CD4-positive, alpha-beta T cell treated with Interleukin-17A for 4 hours (primary cell): Measurements from ENCODE around the gene AP5S1.

Experiments used
- DNase-seq: peaks from one replicate; pipeline ENCODE4 v3.0.0-alpha.2; 2020; ENCODE audit warnings: mixed read lengths

Gene AP5S1

GRCh38 chr20:3794701-3795420, 25.5 kb upstream of the AP5S1 start:
- no peak for DNase-seq

DNA sequence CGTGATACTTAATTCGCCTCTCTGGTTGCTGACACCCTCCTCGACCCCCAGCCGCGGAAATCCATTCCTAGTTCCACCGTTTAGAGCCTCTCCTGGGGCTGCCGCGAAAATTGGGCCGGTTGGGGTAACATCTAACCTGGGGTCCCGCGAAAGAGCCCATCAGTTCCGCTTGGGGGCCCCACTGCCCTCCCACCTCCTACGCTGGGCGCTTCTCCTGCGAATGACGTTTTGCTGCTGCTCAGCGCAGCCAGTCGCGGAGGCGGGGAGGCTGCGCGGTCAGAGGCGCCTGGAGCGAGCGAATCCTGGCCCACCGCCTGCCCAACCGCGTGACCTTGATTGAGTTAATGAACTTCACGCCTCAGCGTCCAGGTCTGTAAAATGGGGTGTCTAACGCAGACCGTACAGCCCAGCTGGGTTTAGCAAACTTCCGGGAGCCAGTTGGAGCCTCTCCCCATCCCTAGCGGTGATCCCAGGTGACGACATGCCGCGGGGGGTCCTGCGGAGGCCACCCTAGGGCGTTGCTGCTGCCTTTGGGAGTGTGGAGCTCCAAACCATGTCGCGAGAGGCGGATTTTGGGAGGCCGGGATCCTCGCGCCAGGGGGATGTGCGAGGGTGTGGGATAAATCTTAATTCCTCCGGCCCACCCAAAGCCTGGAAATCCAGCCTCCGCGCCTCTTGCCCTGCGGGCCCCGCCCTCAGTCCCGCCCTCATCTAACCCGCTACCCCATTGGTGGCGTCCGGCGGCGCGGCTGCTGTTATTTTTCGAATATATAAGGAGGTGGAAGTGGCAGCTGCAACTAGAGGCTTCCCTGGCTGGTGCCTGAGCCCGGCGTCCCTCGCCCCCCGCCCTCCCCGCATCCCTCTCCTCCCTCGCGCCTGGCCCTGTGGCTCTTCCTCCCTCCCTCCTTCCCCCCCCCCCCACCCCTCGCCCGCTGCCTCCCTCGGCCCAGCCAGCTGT, 24.6 kb upstream of the AP5S1 start, which contains the start of gene CDC25B:
TSS of gene CDC25B (plus strand) at position 800 of the 958 bp plus-strand sequence. CDS start 222 bp downstream, outside the sequence.
- peak; percentile 95 for DNase-seq

- no peak for DNase-seq
These were observed 23.7 kb upstream of the AP5S1 start for GRCh38 chr20:3796477-3797225.

GRCh38 chr20:3797226-3797545, 23.2 kb upstream of the AP5S1 start:
- DNase-seq = no peak

DNA sequence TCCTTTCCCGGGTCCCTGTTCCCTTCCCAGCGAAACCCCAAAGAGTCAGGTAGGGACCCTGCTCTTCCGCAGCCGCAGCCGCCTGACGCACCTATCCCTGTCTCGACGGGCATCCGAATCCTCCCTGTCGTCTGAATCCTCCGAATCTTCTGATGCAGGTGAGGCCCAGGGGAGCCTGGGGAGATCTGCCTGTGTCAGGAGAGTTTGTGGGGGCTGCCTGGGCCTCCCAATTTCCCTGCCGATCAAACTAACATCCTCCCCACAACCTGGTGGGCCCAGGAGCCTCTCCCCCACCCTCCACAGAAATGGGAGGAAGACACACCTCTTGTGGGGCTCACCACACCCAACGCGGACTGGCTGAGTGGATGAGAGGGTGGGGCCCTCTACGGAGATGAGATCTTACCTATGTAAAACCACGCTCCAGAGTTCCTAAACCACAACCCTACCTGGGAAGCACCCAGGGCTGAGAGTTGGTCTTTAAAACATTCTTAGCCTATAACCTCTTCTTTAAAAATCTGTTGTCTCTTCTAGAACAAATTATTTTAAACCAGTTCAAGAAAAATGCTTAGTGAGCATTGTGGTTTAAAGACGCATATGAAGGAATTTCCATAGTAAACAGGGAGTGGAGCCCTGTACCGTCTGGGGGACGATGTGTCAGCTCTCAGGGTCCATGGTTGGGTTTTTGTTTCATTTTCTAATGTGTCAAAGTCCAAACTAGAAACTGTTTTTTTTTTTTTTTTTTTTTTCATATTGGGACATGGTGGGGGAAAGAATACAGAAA, 22.6 kb upstream of the AP5S1 start:
- peak; percentile 77 for DNase-seq

DNA sequence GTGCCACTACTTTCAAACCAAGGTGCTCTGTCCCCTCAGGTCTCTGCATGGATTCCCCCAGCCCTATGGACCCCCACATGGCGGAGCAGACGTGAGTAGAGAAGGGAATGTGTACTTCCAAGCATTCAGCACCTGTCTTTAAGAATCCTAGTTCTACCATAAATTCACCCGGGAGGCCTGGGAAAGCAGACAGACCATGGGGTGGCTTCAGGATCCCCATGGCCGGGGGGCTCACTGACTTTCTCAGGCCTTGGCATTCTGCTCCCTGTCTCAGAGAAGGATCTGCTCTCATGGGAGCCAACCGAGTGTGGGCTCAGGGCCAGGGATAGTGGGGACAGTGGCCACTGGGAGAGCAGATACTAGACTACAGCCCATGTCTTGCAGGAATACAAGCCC, 22.0 kb upstream of the AP5S1 start:
- DNase-seq = no peak

GRCh38 chr20:3798908-3799248, 21.5 kb upstream of the AP5S1 start:
- no peak for DNase-seq

- no peak for DNase-seq
These were observed 20.0 kb upstream of the AP5S1 start for GRCh38 chr20:3800256-3800877.

DNA sequence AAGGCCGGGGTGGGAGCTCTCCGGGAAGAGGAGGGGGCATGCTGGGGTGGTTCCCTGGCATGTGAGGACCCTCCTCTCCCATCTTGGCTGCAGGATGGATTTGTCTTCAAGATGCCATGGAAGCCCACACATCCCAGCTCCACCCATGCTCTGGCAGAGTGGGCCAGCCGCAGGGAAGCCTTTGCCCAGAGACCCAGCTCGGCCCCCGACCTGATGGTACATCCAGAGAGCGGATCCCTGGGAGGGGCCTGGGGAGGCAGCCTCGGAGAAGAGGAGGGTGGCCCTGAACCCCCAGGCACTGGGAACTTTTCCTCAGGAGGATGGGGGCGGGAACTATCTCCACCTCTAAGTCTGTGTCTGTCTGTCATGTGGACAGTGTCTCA, 19.5 kb upstream of the AP5S1 start:
- no peak for DNase-seq

GRCh38 chr20:3801299-3801698, 19.0 kb upstream of the AP5S1 start:
- no peak for DNase-seq

GRCh38 chr20:3801846-3802245, 18.5 kb upstream of the AP5S1 start:
- no peak for DNase-seq

- DNase-seq = no peak
These were observed 17.7 kb upstream of the AP5S1 start for GRCh38 chr20:3802524-3803239.

GRCh38 chr20:3803289-3803688, 17.1 kb upstream of the AP5S1 start:
- DNase-seq = no peak

GRCh38 chr20:3803854-3804253, 16.5 kb upstream of the AP5S1 start:
- no peak for DNase-seq

DNA sequence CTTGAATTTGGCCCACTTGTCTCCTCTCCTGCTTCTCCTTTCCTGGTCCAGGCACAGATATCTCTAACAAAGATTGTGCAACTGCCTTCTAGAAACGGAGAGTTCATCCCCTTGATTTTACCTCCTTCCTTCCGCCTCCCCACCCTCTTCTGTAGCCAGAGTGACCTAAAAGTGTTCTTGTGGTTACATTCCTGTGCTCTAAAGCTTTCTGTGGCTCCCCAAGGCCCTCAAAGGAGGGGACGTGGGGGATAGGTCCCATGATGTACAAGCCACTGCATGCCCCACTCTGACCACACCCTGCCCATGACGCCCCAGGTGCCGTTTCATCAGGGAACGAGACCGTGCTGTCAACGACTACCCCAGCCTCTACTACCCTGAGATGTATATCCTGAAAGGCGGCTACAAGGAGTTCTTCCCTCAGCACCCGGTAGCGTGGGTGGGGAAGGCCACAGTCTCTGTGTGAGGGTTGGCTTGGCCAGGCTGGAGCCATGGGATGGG, 16.0 kb upstream of the AP5S1 start:
- no peak for DNase-seq

GRCh38 chr20:3804781-3805180, 15.6 kb upstream of the AP5S1 start:
- no peak for DNase-seq

DNA sequence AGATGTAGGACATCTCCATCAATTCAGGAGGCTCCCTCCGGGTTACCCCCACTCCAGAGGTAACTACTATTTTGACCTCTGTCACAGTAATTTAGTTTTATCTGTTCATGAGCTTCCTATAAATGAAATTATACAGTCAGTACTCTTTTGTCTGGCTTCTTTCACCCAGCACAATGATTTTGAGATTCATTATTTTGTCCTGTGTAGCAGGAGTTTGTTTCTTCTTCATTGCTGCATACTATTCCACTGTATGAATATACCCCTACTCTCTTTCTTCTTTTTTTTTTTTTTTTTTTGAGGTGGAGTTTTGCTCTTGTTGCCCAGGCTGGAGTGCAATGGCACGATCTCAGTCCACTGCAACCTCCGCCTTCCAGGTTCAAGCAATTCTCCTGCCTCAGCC, 11.8 kb upstream of the AP5S1 start:
- DNase-seq = no peak

DNA sequence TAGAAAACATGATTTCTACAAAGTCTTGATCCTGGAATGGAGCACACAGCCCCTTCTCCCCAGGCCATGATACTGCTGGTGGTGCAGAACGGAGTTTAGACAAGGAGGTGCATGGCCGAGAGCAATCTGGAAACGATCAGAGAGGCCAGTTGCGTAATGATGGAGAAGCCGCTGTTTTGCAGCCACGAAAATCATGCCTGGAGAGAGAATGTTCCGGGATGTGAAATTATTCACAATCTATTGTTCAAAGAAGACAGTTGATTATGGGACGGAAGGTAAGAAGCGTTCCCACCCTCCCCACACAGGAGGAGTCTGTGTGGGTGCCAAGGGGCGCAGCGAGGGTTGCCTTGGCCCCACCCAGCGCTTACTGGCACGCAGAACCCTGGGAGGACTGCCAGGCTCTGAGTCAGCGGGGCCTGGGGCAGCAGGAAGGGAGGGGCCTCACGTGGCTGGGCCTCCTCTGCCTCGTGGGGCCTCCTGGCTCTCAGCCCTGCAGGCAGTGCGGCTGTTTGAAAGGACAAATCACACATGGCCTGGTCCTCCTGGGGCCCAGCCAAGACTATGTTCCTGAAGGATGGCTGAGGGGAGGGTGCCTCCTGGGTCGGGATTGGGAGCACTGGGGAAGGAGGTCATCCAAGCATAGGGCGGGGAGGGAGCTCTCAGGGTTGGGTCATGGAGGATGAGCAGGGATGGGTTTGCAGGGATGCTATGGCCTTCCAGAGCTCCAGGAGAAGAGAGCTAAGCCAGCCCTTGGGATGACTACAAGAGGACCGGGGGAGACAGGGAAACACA, 8.7 kb upstream of the AP5S1 start:
- DNase-seq = peak; percentile 98

GRCh38 chr20:3812259-3812681, 8.1 kb upstream of the AP5S1 start:
- DNase-seq = no peak
